ENCODE results near the gene TTLL10. TPM values are rescaled to one million over a fixed set of nuclear protein-coding genes. Genes with fewer than 3 reads are reported as not detected.

TTLL10 gene
- total and polyA plus RNA-seq, 2 of the 8 experiments (the other 6 are each of a cell fraction or from before 2014, with no cell fraction given) = 1.1 to 1.7 TPM

- TF ChIP-seq ATF2 (IDR thresholded peaks at IDR 0.05; ENCODE audit: low read length) (no peak), PHF8 (conservative IDR thresholded peaks at IDR 0.05; ENCODE audit: low read depth, low read length) (no peak), RBBP5 (IDR thresholded peaks at IDR 0.05; ENCODE audit: borderline replicate concordance, low read depth, low read length) (no peak), CEBPB (IDR thresholded peaks at IDR 0.05; ENCODE audit: low read depth, low read length) (no peak)
Measured at GRCh38 chr1:1163538-1164070, 10.1 kb upstream of the TTLL10 start (continued).

All from H1 (cell line).